Measurements from ENCODE around the gene POLR3B.
A peak's percentile ranks its signal among the peaks of the same experiment; 100 is the strongest.
"Not testable (repeated sequence)": the region's sequence is repeated elsewhere in the genome, so short reads cannot be mapped to it uniquely, and the experiment has no call there.

Gene POLR3B

DNA sequence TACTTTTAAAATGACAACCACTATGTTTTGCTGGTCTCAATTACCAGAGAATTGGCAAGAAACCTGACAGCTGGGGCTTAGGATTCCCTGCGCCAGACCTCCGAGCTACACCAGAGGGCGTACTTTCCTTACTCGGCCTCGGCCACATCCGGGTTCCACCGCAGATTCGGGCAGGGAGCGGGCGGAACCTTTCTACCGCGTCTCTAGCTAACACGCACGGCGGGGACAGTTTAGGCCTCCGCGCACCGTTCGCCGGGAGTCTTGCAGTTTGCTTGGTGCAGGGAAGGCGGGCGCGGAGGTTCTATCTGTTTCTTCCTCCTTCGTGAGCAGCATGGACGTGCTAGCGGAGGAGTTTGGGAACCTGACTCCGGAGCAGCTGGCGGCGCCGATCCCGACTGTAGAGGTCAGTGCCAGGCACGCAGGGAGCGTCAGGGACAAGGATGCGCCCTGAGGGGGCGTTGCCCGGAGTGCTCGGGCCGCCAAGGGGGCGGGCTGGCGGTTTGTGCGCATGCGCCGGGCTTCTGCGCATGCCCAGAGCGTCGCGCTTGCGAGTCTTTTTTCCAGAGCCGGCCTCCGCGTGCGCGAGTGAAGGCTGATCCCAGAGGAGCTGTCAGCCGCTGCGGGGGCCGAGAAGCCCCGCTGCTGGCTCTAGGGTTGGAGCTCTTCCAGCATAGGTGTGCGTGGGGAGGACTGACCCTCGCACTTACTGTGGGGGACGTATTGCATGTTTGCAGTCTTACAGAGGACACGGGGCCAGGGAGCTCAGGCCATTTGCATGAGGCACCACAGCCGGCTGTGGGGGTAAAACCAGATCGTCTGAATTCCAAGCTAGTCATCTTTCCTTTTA lies at the start of gene POLR3B:
Gene POLR3B, plus strand, starts transcription at position 200 of the 847 bp plus-strand sequence. Its CDS starts 132 bp downstream, at position 332.
- DNase-seq: peak; percentile 95

- DNase-seq: no peak
Observed at GRCh38 chr12:106308121-106308520, 49.4 kb upstream of the POLR3B start.

GRCh38 chr12:106308611-106309010 lies 48.9 kb upstream of the POLR3B start:
- no peak for DNase-seq

DNA sequence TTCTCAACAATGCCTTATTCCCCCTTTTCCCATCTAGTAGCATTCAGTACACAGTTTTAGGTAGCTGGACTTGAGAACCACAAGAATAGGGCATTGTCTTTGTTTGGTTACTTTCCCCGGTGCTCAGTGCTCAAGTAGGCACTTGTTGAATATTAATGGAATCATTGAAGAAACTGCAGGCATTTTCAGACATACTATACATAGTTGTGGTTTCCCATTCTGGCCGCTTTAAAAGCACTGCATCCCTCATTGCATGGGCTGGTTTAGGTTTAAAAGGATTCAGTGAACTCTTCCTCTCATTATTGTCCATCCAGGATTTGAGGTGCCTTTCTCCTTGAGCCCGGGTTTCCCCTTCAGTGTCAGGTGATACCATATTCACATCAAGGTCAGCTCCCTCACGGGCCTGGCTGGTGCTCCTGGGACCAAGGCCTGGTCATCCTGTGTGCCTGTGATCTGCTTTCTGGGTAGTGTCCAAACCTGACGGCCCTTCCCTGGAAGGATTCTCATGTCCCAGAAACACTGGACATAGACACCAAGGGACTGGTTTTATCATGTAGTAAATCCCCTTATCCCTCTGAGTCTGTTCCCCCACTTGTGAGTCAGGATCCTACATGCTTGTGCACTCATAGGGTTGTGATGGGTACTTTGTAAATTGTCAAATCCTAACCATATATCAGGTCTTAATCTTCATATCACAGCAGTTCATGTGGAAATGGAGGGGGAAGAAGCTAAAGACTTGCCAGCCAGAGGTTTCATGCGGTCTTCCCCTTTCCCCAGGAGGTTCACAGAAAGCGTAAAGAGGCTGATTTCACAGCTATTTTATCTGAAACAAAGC lies 47.7 kb upstream of the POLR3B start:
- no peak for DNase-seq

DNA sequence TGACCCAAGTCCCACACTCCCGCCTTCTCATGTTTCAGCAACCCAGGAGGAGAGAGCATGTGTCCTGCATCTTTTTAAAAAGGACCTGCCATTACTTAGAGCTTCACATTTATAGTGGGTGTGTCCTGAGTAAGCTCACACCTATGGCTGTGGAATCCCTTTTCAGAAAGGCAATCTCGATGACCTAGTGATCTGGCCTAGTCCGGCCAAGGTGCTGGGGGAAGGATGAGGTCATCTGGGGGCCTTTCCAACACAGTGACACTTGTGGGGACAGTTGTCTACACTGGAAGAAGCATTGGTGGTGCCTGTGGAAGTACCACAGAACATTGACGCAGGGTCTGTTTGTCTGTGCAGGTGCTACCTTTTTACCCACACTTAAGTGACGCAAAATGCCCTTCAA lies 46.9 kb upstream of the POLR3B start:
- no peak for DNase-seq

DNA sequence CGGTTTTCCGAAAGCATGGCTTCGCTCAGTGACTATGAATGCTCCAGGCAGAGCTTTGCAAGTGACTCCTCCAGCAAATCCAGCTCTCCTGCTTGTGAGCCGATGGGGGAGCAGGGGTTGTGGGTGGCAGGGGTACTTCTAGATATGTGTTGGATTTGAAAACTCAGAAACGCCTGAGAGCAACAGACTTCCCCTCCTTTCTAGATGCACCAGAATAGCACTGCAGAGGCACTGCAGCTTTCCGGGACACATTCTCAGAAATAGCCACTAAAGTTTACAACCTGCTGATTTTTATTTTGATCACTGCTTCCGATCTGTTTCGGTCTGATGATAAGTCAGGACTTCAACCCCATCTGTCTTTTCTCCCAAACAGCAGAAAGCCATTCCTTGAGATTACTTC lies 46.4 kb upstream of the POLR3B start:
- no peak for DNase-seq

- not testable (repeated sequence) for DNase-seq
Observed at GRCh38 chr12:106313413-106313812, 44.1 kb upstream of the POLR3B start.

GRCh38 chr12:106315523-106315922 lies 42.0 kb upstream of the POLR3B start:
- no peak for DNase-seq

- DNase-seq: no peak
Observed at GRCh38 chr12:106317406-106318082, 40.0 kb upstream of the POLR3B start.

- DNase-seq: no peak
Observed at GRCh38 chr12:106321139-106321850, 36.3 kb upstream of the POLR3B start.

GRCh38 chr12:106323537-106323936 lies 34.0 kb upstream of the POLR3B start:
- no peak for DNase-seq

DNA sequence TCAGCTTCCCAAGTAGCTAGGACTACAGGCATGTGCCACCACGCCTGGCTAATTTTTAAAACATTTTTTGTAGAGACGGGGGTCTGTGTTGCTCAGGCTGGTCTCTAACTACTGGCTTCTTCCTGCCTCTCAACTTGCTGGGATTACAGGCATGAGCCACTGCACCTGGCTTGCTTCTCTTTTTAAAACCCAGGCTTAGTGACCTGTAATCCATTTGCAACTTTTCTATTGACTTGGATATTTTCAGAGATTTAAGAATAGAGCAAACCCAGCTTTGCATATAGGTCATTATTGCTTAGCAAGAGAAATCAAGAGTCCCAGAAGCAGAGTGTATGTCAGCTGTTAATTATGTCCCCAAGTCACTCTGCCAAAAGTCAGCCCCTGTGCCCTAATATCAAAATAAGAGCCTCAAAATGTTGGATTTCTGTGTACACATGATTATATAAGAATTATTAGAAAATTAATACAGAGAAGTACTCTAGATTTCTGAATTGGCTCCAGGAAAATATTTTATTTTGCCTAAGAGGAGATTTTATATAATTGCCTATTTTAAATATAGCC lies 30.2 kb upstream of the POLR3B start:
- DNase-seq: no peak

- no peak for DNase-seq
Observed at GRCh38 chr12:106328735-106329134, 28.8 kb upstream of the POLR3B start.

GRCh38 chr12:106329231-106329982 lies 28.1 kb upstream of the POLR3B start:
- DNase-seq: no peak

- DNase-seq: no peak
Observed at GRCh38 chr12:106331599-106331998, 25.9 kb upstream of the POLR3B start.

DNA sequence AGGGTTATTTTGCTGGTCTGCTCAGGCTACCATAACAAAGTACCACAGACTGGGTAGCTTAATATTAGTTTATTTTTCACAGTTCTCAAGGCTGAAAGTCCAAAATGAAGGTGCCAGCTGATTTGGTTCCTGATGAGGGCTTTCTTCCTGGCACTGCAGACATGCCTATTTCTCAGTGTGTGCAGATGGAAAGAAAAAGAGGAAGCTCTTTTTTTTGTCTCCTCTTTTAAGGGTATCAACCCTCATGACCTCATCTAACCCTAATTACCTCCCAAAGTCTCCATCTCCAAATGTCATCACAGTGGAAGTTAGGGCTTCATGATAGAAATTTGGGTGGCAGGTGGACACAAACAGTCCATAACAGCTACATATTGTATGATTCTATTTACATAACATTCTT lies 25.0 kb upstream of the POLR3B start:
- no peak for DNase-seq

DNA sequence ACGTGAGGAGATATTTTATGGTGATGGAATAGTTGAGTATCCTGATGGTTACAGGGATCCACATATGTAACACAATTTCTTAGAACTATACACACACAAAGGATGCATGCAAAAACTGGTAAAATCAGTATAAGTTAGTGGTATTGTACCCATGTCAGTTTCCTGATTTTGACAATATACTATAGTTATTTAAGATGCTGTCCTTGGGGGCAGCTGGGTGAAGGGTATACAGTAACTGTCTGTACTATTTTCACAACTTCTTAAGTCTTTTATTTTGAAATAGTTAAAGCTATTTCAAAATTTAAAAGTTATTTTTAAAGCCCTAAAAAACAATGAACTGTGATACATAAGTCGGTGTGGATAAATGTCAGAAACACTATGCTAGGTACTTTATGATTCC lies 24.5 kb upstream of the POLR3B start:
- no peak for DNase-seq

DNA sequence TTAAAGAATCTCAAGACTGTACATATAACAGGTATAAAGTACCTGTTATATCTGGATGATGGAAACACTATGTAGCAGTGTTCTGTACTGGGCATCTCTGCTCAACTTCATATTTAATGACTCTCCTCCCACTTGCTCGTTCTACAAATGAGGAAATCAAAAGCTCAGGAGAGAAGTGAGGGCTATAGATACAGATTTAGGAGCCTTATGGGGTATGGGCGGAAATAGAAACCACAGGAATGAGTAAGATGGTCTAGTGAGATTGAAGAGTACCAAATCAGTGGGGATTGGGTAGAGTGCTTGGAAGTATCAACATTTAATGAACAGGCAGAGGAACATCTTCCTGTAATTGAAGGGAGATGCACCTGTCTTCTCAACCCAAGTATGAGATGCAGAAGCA lies 23.8 kb upstream of the POLR3B start:
- DNase-seq: no peak

- no peak for DNase-seq
Observed at GRCh38 chr12:106341086-106341877, 16.3 kb upstream of the POLR3B start.

GRCh38 chr12:106342397-106343213 lies 14.9 kb upstream of the POLR3B start:
- DNase-seq: no peak
